A549 (cell line): ENCODE data around the gene EXOC1. TPM values are rescaled to one million over a fixed set of nuclear protein-coding genes. Genes with fewer than 3 reads are reported as not detected.
A peak's percentile ranks its signal among the peaks of the same experiment; 100 is the strongest.

Experiments used
- ATAC-seq, 2 experiments: fragments of 200-7000 bp in 1 of 2; fragments of >200 bp in 1 of 2; cut with Nextera tagmentation in 1 of 2; cut with Tn5 transposase in 1 of 2; 3 replicates each; pipeline versions ENCODE4 v1.8.0 to v1.9.1; 2018 to 2020; ENCODE audit warnings: mild to moderate bottlenecking in 1 of 2, moderate library complexity in 1 of 2
- CTCF ChIA-PET: fragments of 300-600 bp; sonication (Branson Sonifier 250); formaldehyde crosslinking; extraction: SDS; loops from one replicate; lab custom pipeline; 2021; ENCODE audit warnings: antibody characterized with exemption, inconsistent platforms; lab: Yijun Ruan, JAX
- POLR2A ChIA-PET: fragments of 350-600 bp; formaldehyde crosslinking; extraction: SDS; loops from one replicate; lab custom pipeline; 2021; ENCODE audit warnings: antibody characterized with exemption, inconsistent platforms; lab: Yijun Ruan, JAX
- DNase-seq, 2 experiments: peaks; one replicate each; pipeline versions ENCODE4 v3.0.0 to v3.0.0-alpha.2; 2011 to 2016; ENCODE audit warnings: low read depth in 1 of 2, low spot score in 1 of 2
- FAIRE-seq: peaks from 2 replicates; lab custom pipeline; 2011; peaks lifted over from hg19 to GRCh38; lab: Jason Lieb, UNC
- H3K27ac ChIP-seq, 2 experiments: fragments of >200 bp; sonication (Bioruptor Twin); formaldehyde crosslinking; 3 replicates each; pipeline ENCODE4 v1.5.1; 2016 to 2017
- H3K4me1 ChIP-seq: fragments of >200 bp; sonication (Bioruptor Twin); formaldehyde crosslinking; 3 replicates; pipeline ENCODE4 v1.6.1; 2016
- H3K4me2 ChIP-seq: fragments of >200 bp; sonication (Bioruptor Twin); formaldehyde crosslinking; 3 replicates; pipeline ENCODE4 v1.6.1; 2016
- H3K4me3 ChIP-seq: fragments of >200 bp; sonication (Bioruptor Twin); formaldehyde crosslinking; 3 replicates; pipeline ENCODE4 v1.5.1; 2016
- H3K9me3 ChIP-seq: fragments of >200 bp; sonication (Bioruptor Twin); formaldehyde crosslinking; 3 replicates; pipeline ENCODE4 v1.6.1; 2016
- EHF ChIP-seq: fragments of 250-450 bp; sonication (Bioruptor Pico); IDR thresholded peaks from 2 replicates; pipeline ENCODE4 v1.5.0; 2020; ENCODE audit warnings: mild to moderate bottlenecking
- ESRRA ChIP-seq: fragments of 150-350 bp; IDR thresholded peaks from 2 replicates; pipeline ENCODE4 v1.6.1; 2014; ENCODE audit warnings: mild to moderate bottlenecking, low read length, borderline replicate concordance
- KDM1A ChIP-seq: fragments of 200-600 bp; sonication (generic); IDR thresholded peaks from 2 replicates; pipeline ENCODE4 v1.6.1; 2016; ENCODE audit warnings: low read depth, mild to moderate bottlenecking
- MAFK ChIP-seq: fragments of 450-650 bp; IDR thresholded peaks from 2 replicates; pipeline ENCODE4 v1.6.1; 2014; ENCODE audit not compliant: partially characterized antibody
- NFE2L2 ChIP-seq: fragments of 150-350 bp; conservative IDR thresholded peaks from 2 replicates; pipeline ENCODE4 v1.6.1; 2014; ENCODE audit warnings: low read length
- RAD21 ChIP-seq, 2 experiments: fragments of >200 bp in 1 of 2; sonication (Bioruptor Twin) in 1 of 2; formaldehyde crosslinking in 1 of 2; IDR thresholded peaks in 1 of 2; conservative IDR thresholded peaks in 1 of 2; 2 replicates in 1 of 2; 3 replicates in 1 of 2; pipeline ENCODE4 v1.6.1; 2012 to 2018; ENCODE audit warnings: inconsistent platforms in 1 of 2
- RFX5 ChIP-seq: fragments of 450-650 bp; IDR thresholded peaks from 2 replicates; pipeline ENCODE4 v1.7.1; 2014; ENCODE audit warnings: antibody characterized with exemption, mild to moderate bottlenecking, moderate library complexity
- TFCP2L1 ChIP-seq: fragments of 250-450 bp; sonication (Bioruptor Pico); IDR thresholded peaks from 2 replicates; pipeline ENCODE4 v1.5.0; 2021; ENCODE audit warnings: mild to moderate bottlenecking
- TP53 ChIP-seq: fragments of 250-450 bp; sonication (Bioruptor Pico); IDR thresholded peaks from 2 replicates; pipeline ENCODE4 v1.5.0; 2021; ENCODE audit warnings: mild to moderate bottlenecking, moderate library complexity
- ZFP36 ChIP-seq: fragments of 450-650 bp; IDR thresholded peaks from 2 replicates; pipeline ENCODE4 v1.6.1; 2014; ENCODE audit warnings: borderline replicate concordance; ENCODE audit not compliant: partially characterized antibody
- ZSCAN20 ChIP-seq: fragments of 250-450 bp; sonication (Bioruptor Pico); IDR thresholded peaks from 2 replicates; pipeline ENCODE4 v1.8.0; 2022; ENCODE audit warnings: mild to moderate bottlenecking, moderate library complexity
- WGBS: methylation state at CpG from one replicate; pipeline ENCODE4 v1.1.6; 2017; ENCODE audit errors: missing lambda C conversion rate; 5-methylcytosine and 5-hydroxymethylcytosine counted together
- polyA plus RNA-seq, 4 experiments: library from polyadenylated mRNA; depleted of rRNA in 3 of 4; stranded (reverse); fragments of >200 nt; fragmentation: RNase III in 1 of 4; extraction: RNeasy Plus Mini Kit Qiagen cat#74134 plus additional on column Dnase treatment in 1 of 4; gene quantifications; 2 replicates in 3 of 4; 3 replicates in 1 of 4; pipeline ENCODE4 v1.2.3, GENCODE V29; 2011 to 2017
- TF ChIP-seq, protein P1 (sequence below): fragments of 250-450 bp; sonication (Bioruptor Pico); IDR thresholded peaks from 2 replicates; pipeline ENCODE4 v1.5.0; 2020; ENCODE audit warnings: low read depth, mild to moderate bottlenecking, moderate library complexity
- TF ChIP-seq, protein P2 (sequence below): IDR thresholded peaks from 2 replicates; pipeline ENCODE4 v1.6.1; 2012
- TF ChIP-seq, protein P3 (sequence below): fragments of 200-600 bp; sonication (generic); IDR thresholded peaks from 2 replicates; pipeline ENCODE4 v1.6.1; 2016; ENCODE audit warnings: antibody characterized with exemption, mild to moderate bottlenecking, moderate library complexity
- TF ChIP-seq, protein P4 (sequence below): IDR thresholded peaks from 2 replicates; pipeline ENCODE4 v1.6.1; 2012; ENCODE audit warnings: low read depth, borderline replicate concordance

The EXOC1 gene
- polyA plus RNA-seq, 2 of the 4 experiments (the other 2 are of a cell fraction) = 12.8 to 22.4 TPM

DNA sequence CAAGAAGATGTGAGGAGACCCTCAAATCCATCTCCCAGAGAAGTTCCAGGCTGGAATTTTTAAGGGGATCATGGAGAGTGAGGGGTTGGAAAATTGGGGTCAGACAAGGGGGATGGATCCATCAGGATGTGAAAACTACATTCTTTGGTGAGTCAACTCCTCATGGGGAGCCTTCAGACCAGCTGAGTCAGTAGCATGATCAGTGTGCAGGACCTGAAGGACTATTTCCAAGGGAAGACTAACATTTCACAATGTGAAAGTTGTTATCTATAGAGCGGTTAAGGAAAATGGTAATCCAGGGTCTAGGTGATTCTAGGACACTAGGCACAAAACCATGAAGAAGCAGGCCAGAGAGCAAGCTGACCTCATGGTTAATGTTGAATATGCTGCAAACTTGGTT is 56.7 kb downstream of the EXOC1 start:
- DNase-seq = no peak
- ChIA-PET POLR2A (no interaction called here), CTCF (interaction anchor here (1.2 kb wide), 1 partner anchor 10 kb away, joined by 3 read pairs; no protein-coding TSS in a partner anchor)
- 90% methylated on average over 1 of the region's 1 CpG for WGBS
- no peaks in the 10 kb centered on the region for H3K9me3 ChIP-seq
- no peak overlapping the region for H3K4me3 ChIP-seq
- no peak for FAIRE-seq
- H3K27ac ChIP-seq = no peak overlapping the region
- peak in 1 of 2 experiments; percentile 39; a peak in 1 of 6 replicates for ATAC-seq
- TF ChIP-seq ZSCAN20 (CRISPR knock-in tag) = no peak
- no peak overlapping the region for H3K4me2 ChIP-seq
- peaks cover 9% of the 10 kb centered on the region; the same call in 2 of the 3 replicates for H3K4me1 ChIP-seq

DNA sequence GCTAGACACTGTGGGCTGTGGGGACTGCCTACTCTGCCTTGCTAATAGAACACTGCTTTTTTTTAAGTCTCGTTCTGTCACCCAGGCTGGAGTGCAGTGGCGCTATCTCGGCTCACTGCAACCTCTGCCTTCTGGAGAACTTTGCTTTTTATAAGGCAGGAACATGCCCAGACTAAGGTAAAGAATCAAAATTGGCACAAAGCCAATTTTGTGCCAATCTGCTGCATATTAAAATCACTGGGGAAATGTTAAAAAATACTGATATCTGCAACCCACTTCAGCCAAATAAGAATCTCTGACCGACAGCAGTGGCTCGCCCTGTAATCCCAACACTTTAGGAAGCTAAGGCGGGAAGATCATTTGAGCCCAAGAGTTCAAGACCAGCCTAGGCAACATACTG is 58.8 kb downstream of the EXOC1 start:
- FAIRE-seq = no peak
- WGBS = 63% methylated on average over 6 of the region's 6 CpGs
- ChIA-PET CTCF (no interaction called here), POLR2A (no interaction called here)
- TF ChIP-seq, protein P1, sequence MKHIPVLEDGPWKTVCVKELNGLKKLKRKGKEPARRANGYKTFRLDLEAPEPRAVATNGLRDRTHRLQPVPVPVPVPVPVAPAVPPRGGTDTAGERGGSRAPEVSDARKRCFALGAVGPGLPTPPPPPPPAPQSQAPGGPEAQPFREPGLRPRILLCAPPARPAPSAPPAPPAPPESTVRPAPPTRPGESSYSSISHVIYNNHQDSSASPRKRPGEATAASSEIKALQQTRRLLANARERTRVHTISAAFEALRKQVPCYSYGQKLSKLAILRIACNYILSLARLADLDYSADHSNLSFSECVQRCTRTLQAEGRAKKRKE = no peak
- TF ChIP-seq RAD21 (conservative IDR thresholded peaks at IDR 0.05 in 1 of 2, IDR thresholded peaks at IDR 0.05 in 1 of 2) (no peak), RFX5 (no peak), NFE2L2 (no peak), TP53 (no peak), TFCP2L1 (no peak), EHF (CRISPR knock-in tag) (no peak), ZFP36 (no peak), MAFK (no peak)
- TF ChIP-seq, protein P2, sequence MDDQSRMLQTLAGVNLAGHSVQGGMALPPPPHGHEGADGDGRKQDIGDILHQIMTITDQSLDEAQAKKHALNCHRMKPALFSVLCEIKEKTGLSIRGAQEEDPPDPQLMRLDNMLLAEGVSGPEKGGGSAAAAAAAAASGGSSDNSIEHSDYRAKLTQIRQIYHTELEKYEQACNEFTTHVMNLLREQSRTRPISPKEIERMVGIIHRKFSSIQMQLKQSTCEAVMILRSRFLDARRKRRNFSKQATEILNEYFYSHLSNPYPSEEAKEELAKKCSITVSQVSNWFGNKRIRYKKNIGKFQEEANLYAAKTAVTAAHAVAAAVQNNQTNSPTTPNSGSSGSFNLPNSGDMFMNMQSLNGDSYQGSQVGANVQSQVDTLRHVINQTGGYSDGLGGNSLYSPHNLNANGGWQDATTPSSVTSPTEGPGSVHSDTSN = no peak
- TF ChIP-seq, protein P3, sequence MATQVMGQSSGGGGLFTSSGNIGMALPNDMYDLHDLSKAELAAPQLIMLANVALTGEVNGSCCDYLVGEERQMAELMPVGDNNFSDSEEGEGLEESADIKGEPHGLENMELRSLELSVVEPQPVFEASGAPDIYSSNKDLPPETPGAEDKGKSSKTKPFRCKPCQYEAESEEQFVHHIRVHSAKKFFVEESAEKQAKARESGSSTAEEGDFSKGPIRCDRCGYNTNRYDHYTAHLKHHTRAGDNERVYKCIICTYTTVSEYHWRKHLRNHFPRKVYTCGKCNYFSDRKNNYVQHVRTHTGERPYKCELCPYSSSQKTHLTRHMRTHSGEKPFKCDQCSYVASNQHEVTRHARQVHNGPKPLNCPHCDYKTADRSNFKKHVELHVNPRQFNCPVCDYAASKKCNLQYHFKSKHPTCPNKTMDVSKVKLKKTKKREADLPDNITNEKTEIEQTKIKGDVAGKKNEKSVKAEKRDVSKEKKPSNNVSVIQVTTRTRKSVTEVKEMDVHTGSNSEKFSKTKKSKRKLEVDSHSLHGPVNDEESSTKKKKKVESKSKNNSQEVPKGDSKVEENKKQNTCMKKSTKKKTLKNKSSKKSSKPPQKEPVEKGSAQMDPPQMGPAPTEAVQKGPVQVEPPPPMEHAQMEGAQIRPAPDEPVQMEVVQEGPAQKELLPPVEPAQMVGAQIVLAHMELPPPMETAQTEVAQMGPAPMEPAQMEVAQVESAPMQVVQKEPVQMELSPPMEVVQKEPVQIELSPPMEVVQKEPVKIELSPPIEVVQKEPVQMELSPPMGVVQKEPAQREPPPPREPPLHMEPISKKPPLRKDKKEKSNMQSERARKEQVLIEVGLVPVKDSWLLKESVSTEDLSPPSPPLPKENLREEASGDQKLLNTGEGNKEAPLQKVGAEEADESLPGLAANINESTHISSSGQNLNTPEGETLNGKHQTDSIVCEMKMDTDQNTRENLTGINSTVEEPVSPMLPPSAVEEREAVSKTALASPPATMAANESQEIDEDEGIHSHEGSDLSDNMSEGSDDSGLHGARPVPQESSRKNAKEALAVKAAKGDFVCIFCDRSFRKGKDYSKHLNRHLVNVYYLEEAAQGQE = no peak
- TF ChIP-seq, all 56 proteins: peak for 0
- ATAC-seq (no peak), DNase-seq (no peak)
- Histone ChIP-seq H3K4me1 (peaks cover 3% of the 10 kb centered on the region; the same call in 2 of the 3 replicates), H3K4me2 (no peak overlapping the region), H3K9me3 (no peaks in the 10 kb centered on the region), H3K4me3 (no peak overlapping the region), H3K27ac (no peak overlapping the region)

DNA sequence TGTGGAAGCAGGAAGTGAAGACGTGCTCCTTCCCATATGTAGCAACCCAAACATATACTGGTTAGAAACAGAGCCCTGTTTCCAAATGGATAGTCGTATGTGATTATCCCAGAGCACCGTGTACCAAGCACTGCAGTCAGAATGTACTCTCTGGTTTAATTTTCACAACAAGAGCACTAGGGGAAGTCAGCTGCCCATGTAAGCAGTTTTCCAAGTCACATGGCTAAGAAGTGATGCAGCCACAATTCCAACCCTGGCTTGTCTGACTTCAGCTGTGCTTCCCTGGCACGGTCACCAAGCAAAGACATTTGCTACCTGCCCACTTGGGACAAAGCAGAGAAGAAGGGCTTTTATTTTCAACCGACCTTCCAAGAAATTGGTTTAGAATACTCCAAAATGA is 67.1 kb downstream of the EXOC1 start:
- Histone ChIP-seq H3K4me2 (no peak overlapping the region), H3K4me3 (no peak overlapping the region), H3K9me3 (no peaks in the 10 kb centered on the region), H3K4me1 (no peaks in the 10 kb centered on the region), H3K27ac (no peak overlapping the region)
- DNase-seq (peak in 1 of 2 experiments; percentile 2), ATAC-seq (no peak), FAIRE-seq (no peak)
- POLR2A ChIA-PET = no interaction called here
- TF ChIP-seq RAD21 (conservative IDR thresholded peaks at IDR 0.05 in 1 of 2, IDR thresholded peaks at IDR 0.05 in 1 of 2) (no peak), KDM1A (no peak), ESRRA (no peak)
- TF ChIP-seq, protein P4, sequence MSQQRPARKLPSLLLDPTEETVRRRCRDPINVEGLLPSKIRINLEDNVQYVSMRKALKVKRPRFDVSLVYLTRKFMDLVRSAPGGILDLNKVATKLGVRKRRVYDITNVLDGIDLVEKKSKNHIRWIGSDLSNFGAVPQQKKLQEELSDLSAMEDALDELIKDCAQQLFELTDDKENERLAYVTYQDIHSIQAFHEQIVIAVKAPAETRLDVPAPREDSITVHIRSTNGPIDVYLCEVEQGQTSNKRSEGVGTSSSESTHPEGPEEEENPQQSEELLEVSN = no peak
- CTCF ChIA-PET = interaction anchor here (1.3 kb wide), 1 partner anchor 28 kb away, joined by 3 read pairs; no protein-coding TSS in a partner anchor
- WGBS = 88% methylated on average over 5 of the region's 5 CpGs
